HG02623 (cell line): ENCODE results near the gene GRK4.
"Not testable (repeated sequence)": the region's sequence is repeated elsewhere in the genome, so short reads cannot be mapped to it uniquely, and the experiment has no call there.

Experiments used
- ATAC-seq: cut with Tn5 transposase; IDR thresholded peaks from one replicate; pipeline ENCODE4 v1.9.1; 2021; ENCODE audit warnings: moderate library complexity; ENCODE audit not compliant: unreplicated experiment

The GRK4 gene

GRCh38 chr4:2930758-2931511, 32.4 kb upstream of the GRK4 start:
- ATAC-seq: no peak

GRCh38 chr4:2931512-2932301, 31.7 kb upstream of the GRK4 start:
- peak; percentile 30 for ATAC-seq

- ATAC-seq: no peak
Measured at GRCh38 chr4:2932321-2932950, 30.9 kb upstream of the GRK4 start.

GRCh38 chr4:2932951-2933565, 30.3 kb upstream of the GRK4 start:
- ATAC-seq: no peak

GRCh38 chr4:2933566-2934076, 29.8 kb upstream of the GRK4 start:
- ATAC-seq: no peak

GRCh38 chr4:2934077-2934812, 29.1 kb upstream of the GRK4 start:
- no peak for ATAC-seq

GRCh38 chr4:2934813-2935761, 28.3 kb upstream of the GRK4 start:
- ATAC-seq: peak; percentile 46

GRCh38 chr4:2935762-2936743, 27.3 kb upstream of the GRK4 start:
- no peak for ATAC-seq

GRCh38 chr4:2936773-2937145, 26.6 kb upstream of the GRK4 start:
- no peak for ATAC-seq

GRCh38 chr4:2937146-2937857, 26.1 kb upstream of the GRK4 start:
- ATAC-seq: no peak

- ATAC-seq: no peak
Measured at GRCh38 chr4:2937986-2938385, 25.4 kb upstream of the GRK4 start.

- ATAC-seq: not testable (repeated sequence)
Measured at GRCh38 chr4:2938411-2938810, 25.0 kb upstream of the GRK4 start.

- no peak for ATAC-seq
Measured at GRCh38 chr4:2938906-2939305, 24.5 kb upstream of the GRK4 start.

GRCh38 chr4:2939383-2940243, 23.8 kb upstream of the GRK4 start:
- no peak for ATAC-seq

- no peak for ATAC-seq
Measured at GRCh38 chr4:2940267-2941137, 22.9 kb upstream of the GRK4 start.
